Stimulated activated CD4-positive, alpha-beta T cell treated with anti-CD3 and anti-CD28 coated beads, Interleukin-12 subunit alpha, Interleukin-12 subunit beta, amount 100 ng/mL, for 4 hours (primary cell): ENCODE data around the gene RMND1.
"Not testable (repeated sequence)": the region's sequence is repeated elsewhere in the genome, so short reads cannot be mapped to it uniquely, and the experiment has no call there.

Experiments used
- DNase-seq: peaks from one replicate; pipeline ENCODE4 v3.0.0-alpha.2; 2020

RMND1 gene

GRCh38 chr6:151413372-151414145, 38.4 kb downstream of the RMND1 start:
- no peak for DNase-seq

- DNase-seq = no peak
Measured at GRCh38 chr6:151412909-151413308, 39.0 kb downstream of the RMND1 start.

- no peak for DNase-seq
Measured at GRCh38 chr6:151409679-151410078, 42.2 kb downstream of the RMND1 start.

GRCh38 chr6:151409260-151409659, 42.7 kb downstream of the RMND1 start:
- no peak for DNase-seq

- no peak for DNase-seq
Measured at GRCh38 chr6:151408858-151409257, 43.1 kb downstream of the RMND1 start.

GRCh38 chr6:151403919-151404308, 48.0 kb downstream of the RMND1 start:
- no peak for DNase-seq

- DNase-seq = no peak
Measured at GRCh38 chr6:151402228-151402627, 49.7 kb downstream of the RMND1 start.

GRCh38 chr6:151400473-151400872, 51.5 kb downstream of the RMND1 start:
- no peak for DNase-seq

- no peak for DNase-seq
Measured at GRCh38 chr6:151399679-151400078, 52.2 kb downstream of the RMND1 start.

GRCh38 chr6:151393410-151393809, 58.5 kb downstream of the RMND1 start:
- DNase-seq = no peak

- DNase-seq = no peak
Measured at GRCh38 chr6:151392427-151392826, 59.5 kb downstream of the RMND1 start.

- peak; percentile 54 for DNase-seq
Measured at GRCh38 chr6:151391471-151392413, 60.2 kb downstream of the RMND1 start, which contains the start of gene ZBTB2. ZBTB2 (minus strand) TSS chr6:151391559; CDS start chr6:151373637, 17,922 bp downstream.

GRCh38 chr6:151390851-151391470, 61.0 kb downstream of the RMND1 start:
- peak; percentile 77 for DNase-seq

- DNase-seq = peak; percentile 96
Measured at GRCh38 chr6:151390276-151390850, 61.6 kb downstream of the RMND1 start.

- no peak for DNase-seq
Measured at GRCh38 chr6:151389618-151390275, 62.2 kb downstream of the RMND1 start.

- no peak for DNase-seq
Measured at GRCh38 chr6:151388997-151389617, 62.8 kb downstream of the RMND1 start.

- no peak for DNase-seq
Measured at GRCh38 chr6:151388236-151388635, 63.7 kb downstream of the RMND1 start.

GRCh38 chr6:151387175-151387970, 64.6 kb downstream of the RMND1 start:
- DNase-seq = no peak

- DNase-seq = no peak
Measured at GRCh38 chr6:151385177-151385576, 66.7 kb downstream of the RMND1 start.

GRCh38 chr6:151384151-151384550, 67.8 kb downstream of the RMND1 start:
- no peak for DNase-seq

GRCh38 chr6:151382631-151383030, 69.3 kb downstream of the RMND1 start:
- DNase-seq = not testable (repeated sequence)
